GM12892 (cell line): ENCODE data around the gene HKDC1.

ENCODE experiments used
- POLR2A ChIP-seq: IDR thresholded peaks from 2 replicates; pipeline ENCODE4 v1.6.1; 2011; ENCODE audit warnings: low read depth, low read length, control low read depth
- POLR2AphosphoS5 ChIP-seq: IDR thresholded peaks from 2 replicates; pipeline ENCODE4 v1.6.1; 2011; ENCODE audit warnings: low read depth, low read length, control low read depth
- TAF1 ChIP-seq: IDR thresholded peaks from 2 replicates; pipeline ENCODE4 v1.6.1; 2011; ENCODE audit warnings: low read depth, mild to moderate bottlenecking, control low read depth, low read length, borderline replicate concordance

DNA sequence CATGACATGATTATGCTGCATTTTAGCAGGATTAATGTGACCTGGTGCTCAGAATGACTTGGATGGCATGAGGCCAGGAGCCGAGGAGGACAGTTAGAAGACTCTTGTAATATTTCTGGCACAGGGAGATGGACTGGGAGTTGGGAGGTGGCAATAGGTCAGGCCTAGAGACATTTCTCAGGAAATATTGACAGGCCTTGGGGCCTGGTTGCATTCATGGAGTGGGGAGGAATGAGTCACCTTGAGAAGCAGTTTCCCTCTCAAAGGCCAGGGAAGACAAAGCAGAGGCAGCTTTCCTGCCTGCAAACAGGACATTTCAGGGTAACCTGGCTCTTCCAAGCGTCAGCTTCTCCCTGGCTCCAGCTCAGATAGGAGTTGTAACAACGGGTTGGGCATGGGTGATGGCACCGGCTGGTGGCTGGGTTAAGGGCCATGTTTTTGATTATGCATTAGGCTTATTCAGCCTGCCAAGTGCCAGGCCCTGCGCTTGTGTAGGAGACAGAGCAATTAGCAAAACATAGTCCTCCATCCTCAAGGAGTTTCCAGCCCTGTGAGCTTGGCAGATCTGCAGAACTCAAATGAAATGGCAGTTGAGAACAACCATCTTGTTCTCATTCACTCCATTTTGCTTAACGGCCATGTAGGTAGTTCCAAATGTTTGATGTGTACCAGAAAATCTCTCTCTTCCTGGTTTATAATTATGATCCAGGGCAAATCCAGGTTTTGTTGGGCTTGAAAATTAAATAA is 96.4 kb downstream of the HKDC1 start:
- no peak for TF ChIP-seq POLR2A
- no peak for TF ChIP-seq POLR2AphosphoS5
- no peak for TF ChIP-seq TAF1
